MM.1S (cell line): ENCODE data around the gene CREB3L4.

Source experiments
- DNase-seq: peaks from one replicate; pipeline ENCODE4 v3.0.0-alpha.2; 2015
- H2AFZ ChIP-seq: fragments of 300-600 bp; sonication (generic); 2 replicates; pipeline ENCODE4 v1.6.0; 2016; ENCODE audit warnings: antibody characterized with exemption, low read length
- H3F3A ChIP-seq: fragments of 300-600 bp; sonication (generic); 2 replicates; pipeline ENCODE4 v1.6.1; 2016; ENCODE audit warnings: mild to moderate bottlenecking, antibody characterized with exemption, low read length, moderate library complexity, mixed read lengths; ENCODE audit not compliant: insufficient read depth
- H3K27ac ChIP-seq: fragments of 300-600 bp; sonication (generic); 2 replicates; pipeline ENCODE4 v1.5.1; 2016; ENCODE audit warnings: mild to moderate bottlenecking, low read length
- H3K27me3 ChIP-seq: fragments of 300-600 bp; sonication (generic); replicated peaks from 2 replicates; pipeline ENCODE4 v1.6.0; 2016; ENCODE audit warnings: low read length; ENCODE audit not compliant: insufficient read depth
- H3K36me3 ChIP-seq: fragments of 300-600 bp; sonication (generic); replicated peaks from 2 replicates; pipeline ENCODE4 v1.6.1; 2016; ENCODE audit warnings: mild to moderate bottlenecking, low read length, mixed read lengths; ENCODE audit not compliant: insufficient read depth
- H3K4me1 ChIP-seq: fragments of 300-600 bp; sonication (generic); 2 replicates; pipeline ENCODE4 v1.6.1; 2016; ENCODE audit warnings: low read length, mixed read lengths
- H3K4me2 ChIP-seq: fragments of 300-600 bp; sonication (generic); 2 replicates; pipeline ENCODE4 v1.6.0; 2016; ENCODE audit warnings: low read depth, low read length
- H3K4me3 ChIP-seq: fragments of 300-600 bp; sonication (generic); 2 replicates; pipeline ENCODE4 v1.5.1; 2016; ENCODE audit warnings: low read length, mixed read lengths
- H3K79me2 ChIP-seq: fragments of 300-600 bp; sonication (generic); 2 replicates; pipeline ENCODE4 v1.6.1; 2016; ENCODE audit warnings: mixed run types, low read length, mixed read lengths
- H3K9ac ChIP-seq: fragments of 300-600 bp; sonication (generic); 2 replicates; pipeline ENCODE4 v1.6.1; 2016; ENCODE audit warnings: low read length, mixed read lengths
- H3K9me2 ChIP-seq: fragments of 300-600 bp; sonication (generic); replicated peaks from 2 replicates; pipeline ENCODE4 v1.6.1; 2016; ENCODE audit warnings: mild to moderate bottlenecking, low read length, mixed read lengths; ENCODE audit not compliant: insufficient read depth
- H3K9me3 ChIP-seq: fragments of 300-600 bp; sonication (generic); replicated peaks from 2 replicates; pipeline ENCODE4 v1.6.1; 2016; ENCODE audit warnings: mild to moderate bottlenecking, low read length, mixed read lengths; ENCODE audit not compliant: insufficient read depth
- H4K20me1 ChIP-seq: fragments of 300-600 bp; sonication (generic); 2 replicates; pipeline ENCODE4 v1.6.1; 2016; ENCODE audit warnings: mild to moderate bottlenecking, low read length, moderate library complexity, mixed read lengths; ENCODE audit not compliant: insufficient read depth
- CTCF ChIP-seq: fragments of 300-600 bp; sonication (generic); IDR thresholded peaks from 2 replicates; pipeline ENCODE4 v1.5.1; 2016; ENCODE audit warnings: antibody characterized with exemption, low read length, mixed read lengths
- EZH2 ChIP-seq: fragments of 300-600 bp; sonication (generic); optimal IDR thresholded peaks from 2 replicates; pipeline ENCODE3; 2017; ENCODE audit warnings: low read depth, mild to moderate bottlenecking, antibody characterized with exemption, low read length, mixed read lengths
- EZH2phosphoT487 ChIP-seq: fragments of 300-600 bp; sonication (generic); IDR thresholded peaks from 2 replicates; pipeline ENCODE4 v1.6.1; 2018; ENCODE audit warnings: antibody characterized with exemption, low read length

CREB3L4 gene

GRCh38 chr1:153958111-153958960 is 9.4 kb upstream of the CREB3L4 start, which contains the start of gene CRTC2:
CRTC2 (minus strand) TSS chr1:153958612; CDS start chr1:153958497, 115 bp downstream.
- peaks cover 70% of the 10 kb centered on the region for H3K79me2 ChIP-seq
- no peaks in the 10 kb centered on the region for H3K9me2 ChIP-seq
- no peaks in the 10 kb centered on the region for H3K9me3 ChIP-seq
- H3K27ac ChIP-seq, result peak within 1 kb of the TSS; percentile 52; the same call in 1 of the 2 replicates
- no peaks in the 10 kb centered on the region for H3K36me3 ChIP-seq
- H3K27me3 ChIP-seq, result no peaks in the 10 kb centered on the region
- peak within 1 kb of the TSS; percentile 83 for H2AFZ ChIP-seq
- H3K4me1 ChIP-seq, result peaks cover 31% of the 10 kb centered on the region
- peak within 1 kb of the TSS; percentile 90 for H3K4me3 ChIP-seq
- DNase-seq, result peak; percentile 100
- H4K20me1 ChIP-seq, result no peaks in the 10 kb centered on the region
- peaks cover 6% of the 10 kb centered on the region; the same call in 1 of the 2 replicates for H3F3A ChIP-seq
- H3K9ac ChIP-seq, result peak within 1 kb of the TSS; percentile 80
- peak within 1 kb of the TSS; percentile 67 for H3K4me2 ChIP-seq
- TF ChIP-seq CTCF, result peak; percentile 14; the same call in 1 of the 2 replicates
- no peak for TF ChIP-seq EZH2phosphoT487

GRCh38 chr1:153958961-153959260 is 8.8 kb upstream of the CREB3L4 start:
- H3K79me2 ChIP-seq, result peaks cover 64% of the 10 kb centered on the region
- TF ChIP-seq EZH2phosphoT487, result no peak
- TF ChIP-seq CTCF, result no peak
- TF ChIP-seq EZH2, result no peak
- peak overlapping the region; percentile 13 for H2AFZ ChIP-seq
- no peaks in the 10 kb centered on the region for H3K27me3 ChIP-seq
- H3K36me3 ChIP-seq, result no peaks in the 10 kb centered on the region
- no peak overlapping the region for H3K9ac ChIP-seq
- peak overlapping the region; percentile 31; the same call in 1 of the 2 replicates for H3K4me3 ChIP-seq
- no peaks in the 10 kb centered on the region for H3K9me2 ChIP-seq
- DNase-seq, result no peak
- H3K27ac ChIP-seq, result no peak overlapping the region
- H3K4me2 ChIP-seq, result peak overlapping the region; percentile 67
- H4K20me1 ChIP-seq, result no peaks in the 10 kb centered on the region
- H3K9me3 ChIP-seq, result no peaks in the 10 kb centered on the region
- H3F3A ChIP-seq, result peaks cover 6% of the 10 kb centered on the region; the same call in 1 of the 2 replicates
- H3K4me1 ChIP-seq, result peaks cover 31% of the 10 kb centered on the region

GRCh38 chr1:153959454-153959853 is 8.2 kb upstream of the CREB3L4 start:
- no peaks in the 10 kb centered on the region for H3K36me3 ChIP-seq
- DNase-seq, result no peak
- no peaks in the 10 kb centered on the region for H3K9me3 ChIP-seq
- peaks cover 10% of the 10 kb centered on the region; the same call in 1 of the 2 replicates for H3F3A ChIP-seq
- no peaks in the 10 kb centered on the region for H4K20me1 ChIP-seq
- H3K4me3 ChIP-seq, result no peak overlapping the region
- no peak overlapping the region for H2AFZ ChIP-seq
- no peaks in the 10 kb centered on the region for H3K27me3 ChIP-seq
- H3K9me2 ChIP-seq, result no peaks in the 10 kb centered on the region
- H3K79me2 ChIP-seq, result peaks cover 59% of the 10 kb centered on the region
- TF ChIP-seq CTCF (no peak), EZH2 (no peak), EZH2phosphoT487 (no peak)
- no peak overlapping the region for H3K4me2 ChIP-seq
- no peak overlapping the region for H3K27ac ChIP-seq
- H3K4me1 ChIP-seq, result peaks cover 34% of the 10 kb centered on the region
- no peak overlapping the region for H3K9ac ChIP-seq
